NCI-H345 treated with DMSO at 0.1 percent for 48 hours (cell line): ENCODE results near the gene DMP1.
A peak's percentile ranks its signal among the peaks of the same experiment; 100 is the strongest.
"Not testable (repeated sequence)": the region's sequence is repeated elsewhere in the genome, so short reads cannot be mapped to it uniquely, and the experiment has no call there.

Source experiments
- DNase-seq: peaks from one replicate; lab custom pipeline; 2025; ENCODE audit not compliant: unreplicated experiment; lab: John Stamatoyannopoulos, UW

DMP1 gene

DNA sequence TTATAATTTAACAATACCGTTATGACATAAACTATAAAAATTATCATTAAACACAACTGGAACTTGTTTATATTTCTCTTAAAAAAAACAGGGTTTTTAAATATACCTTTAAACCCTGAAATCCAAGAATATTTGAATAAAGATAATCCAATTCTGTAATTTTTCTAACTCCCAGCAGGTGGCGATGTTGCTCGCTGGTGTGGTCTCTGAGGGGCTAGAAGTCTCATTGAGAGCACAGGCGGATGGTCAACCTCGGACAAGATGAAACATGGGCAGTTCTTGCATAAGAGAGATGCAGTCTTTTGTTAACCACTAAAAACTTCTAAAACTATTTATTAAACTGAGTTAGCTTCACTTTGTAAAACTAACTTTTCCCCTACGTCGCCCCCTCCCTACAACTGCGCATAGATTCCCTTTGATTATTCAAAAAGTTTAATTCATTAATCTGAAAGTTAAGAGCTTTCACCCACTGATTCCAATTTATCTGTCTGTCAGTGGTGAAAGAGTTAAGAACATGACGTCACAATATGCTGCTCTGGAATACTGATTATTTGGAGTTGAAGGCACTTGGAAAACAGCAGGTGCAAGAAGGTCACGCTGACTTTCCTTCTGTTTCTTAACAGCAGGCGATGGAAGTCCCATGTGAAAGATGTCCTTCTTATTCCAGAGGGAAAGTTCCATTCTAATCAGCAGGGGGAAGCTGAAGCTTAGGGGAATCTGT is 29.5 kb downstream of the DMP1 start:
- DNase-seq: peak; percentile 5

DNA sequence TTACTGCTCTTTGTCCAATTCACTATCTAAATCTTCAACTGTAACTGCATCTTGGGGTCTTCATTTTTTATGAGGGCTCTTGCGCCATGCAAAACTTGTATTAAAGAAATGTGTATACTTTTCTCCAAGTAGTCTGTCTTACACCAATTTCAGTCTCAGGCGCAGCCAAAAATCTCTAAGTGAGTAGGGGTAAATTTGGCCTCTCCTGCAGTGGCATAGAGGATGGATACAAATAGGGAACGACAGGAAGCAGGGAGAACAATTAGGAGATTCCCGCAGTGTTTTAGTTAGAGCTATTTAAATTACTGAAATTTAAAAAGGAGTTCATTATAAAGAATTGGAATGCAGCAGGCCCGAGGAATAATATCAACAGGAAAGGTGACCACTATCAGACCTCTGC is 30.2 kb downstream of the DMP1 start:
- no peak for DNase-seq

DNA sequence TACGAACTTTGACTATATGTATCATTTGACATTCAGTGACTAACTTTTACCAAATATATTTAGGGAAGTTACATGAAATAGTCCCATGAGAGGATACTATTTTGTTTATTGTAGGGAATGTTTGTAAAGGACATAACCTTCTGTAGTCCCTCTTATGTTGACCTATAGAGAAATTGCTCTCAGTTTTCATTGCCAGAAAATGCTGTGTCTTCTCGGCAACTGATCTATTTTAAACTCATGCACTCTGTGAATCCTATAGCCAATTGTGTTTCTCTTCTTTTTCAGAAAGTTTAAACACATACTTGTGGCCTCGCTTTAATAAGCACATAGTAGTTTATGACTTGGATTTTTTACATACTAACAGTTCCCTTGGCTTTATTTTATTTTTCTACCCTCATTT is 38.2 kb downstream of the DMP1 start:
- DNase-seq: no peak

DNA sequence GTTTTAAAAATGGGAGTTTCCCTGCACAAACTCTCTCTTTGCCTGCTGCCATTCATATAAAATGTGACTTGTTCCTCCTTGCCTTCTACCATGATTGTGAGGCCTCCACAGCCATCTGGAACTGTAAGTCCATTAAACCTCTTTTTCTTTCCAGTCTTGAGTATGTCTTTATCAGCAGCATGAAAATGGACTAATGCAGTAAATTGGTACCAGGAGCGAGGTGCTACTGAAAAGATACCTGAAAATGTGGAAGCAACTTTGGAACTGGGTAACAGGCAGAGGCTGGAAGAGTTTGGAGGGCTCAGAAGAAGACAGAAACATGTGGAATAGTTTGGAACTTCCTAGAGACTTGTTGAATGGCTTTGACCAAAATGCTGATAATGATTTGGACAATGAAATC is 40.9 kb downstream of the DMP1 start:
- DNase-seq: not testable (repeated sequence)

DNA sequence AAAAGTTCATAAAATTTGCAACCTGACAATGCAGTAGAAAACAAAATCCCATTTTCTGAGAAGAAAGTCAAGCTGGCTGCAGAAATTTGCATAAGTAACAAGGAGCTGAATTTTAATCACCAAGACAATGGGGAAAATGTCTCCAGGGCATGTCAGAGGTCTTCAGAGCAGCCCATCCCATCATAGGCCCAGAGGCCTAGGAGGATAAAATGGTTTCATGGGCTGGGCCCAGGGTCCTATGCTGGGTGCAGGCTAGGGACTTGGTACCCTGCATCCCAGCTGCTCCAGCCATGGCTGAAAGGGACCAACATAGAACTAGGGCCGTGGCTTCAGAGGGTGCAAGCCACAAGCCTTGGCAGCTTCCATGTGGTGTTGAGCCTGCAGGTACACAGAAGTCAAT is 42.0 kb downstream of the DMP1 start:
- not testable (repeated sequence) for DNase-seq

DNA sequence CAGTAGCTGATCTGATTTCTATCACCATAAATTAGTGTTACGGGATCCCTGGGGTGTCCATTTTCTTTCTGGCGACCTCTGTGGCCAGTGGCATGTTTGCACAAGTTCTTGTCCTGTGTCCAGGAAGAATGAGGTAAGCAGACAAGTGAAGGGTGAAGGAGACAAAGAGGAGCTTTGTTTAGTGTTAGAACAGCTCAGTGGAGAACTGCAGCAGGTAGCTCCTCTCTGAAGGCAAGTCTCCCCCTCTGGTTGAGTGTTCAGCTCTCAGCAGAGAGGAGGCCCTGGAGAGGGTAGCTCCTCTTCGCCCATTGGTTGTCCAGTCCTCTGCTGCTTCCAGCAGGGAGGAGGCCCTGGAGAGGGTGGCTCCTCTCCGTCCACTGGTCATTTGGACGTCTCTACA is 47.2 kb downstream of the DMP1 start:
- no peak for DNase-seq

DNA sequence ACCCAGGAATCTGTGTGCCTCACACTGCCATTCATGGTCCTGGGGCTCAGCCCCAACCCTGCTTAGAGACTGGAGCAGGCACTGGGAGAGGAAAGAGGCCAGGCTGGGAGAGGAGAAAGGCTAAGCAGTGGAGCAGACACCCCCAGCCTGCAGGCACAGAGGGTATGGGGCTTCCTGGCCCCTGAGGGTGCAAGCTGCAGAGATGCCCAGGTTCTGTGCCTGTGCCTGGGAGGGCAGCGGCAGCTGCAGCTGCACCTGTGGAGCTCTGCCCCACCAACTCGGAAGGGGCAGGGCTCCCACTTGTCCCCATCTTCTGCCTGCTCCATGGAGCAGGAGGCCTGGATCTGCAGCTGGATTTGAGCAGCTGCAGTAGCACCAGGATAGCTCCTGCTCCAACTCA is 47.9 kb downstream of the DMP1 start:
- no peak for DNase-seq

DNA sequence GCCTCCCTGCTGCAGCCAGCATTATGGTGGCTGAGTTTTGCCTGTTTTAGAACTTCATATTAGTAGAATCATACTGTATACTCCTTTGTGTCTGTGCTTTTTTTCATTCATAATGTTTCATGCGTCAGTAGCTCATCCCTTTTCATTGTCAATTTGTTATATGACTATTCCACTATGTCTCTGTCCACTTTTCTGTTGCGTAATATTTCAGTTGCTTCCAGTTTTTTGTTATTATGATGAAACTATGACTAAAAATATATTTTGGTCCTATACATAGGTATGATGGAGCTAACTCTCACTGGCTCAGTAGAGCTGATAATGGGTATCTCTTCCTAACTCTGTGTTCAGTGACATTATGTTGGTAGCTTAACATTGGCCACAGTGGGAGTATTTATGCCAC is 48.3 kb downstream of the DMP1 start:
- no peak for DNase-seq

DNA sequence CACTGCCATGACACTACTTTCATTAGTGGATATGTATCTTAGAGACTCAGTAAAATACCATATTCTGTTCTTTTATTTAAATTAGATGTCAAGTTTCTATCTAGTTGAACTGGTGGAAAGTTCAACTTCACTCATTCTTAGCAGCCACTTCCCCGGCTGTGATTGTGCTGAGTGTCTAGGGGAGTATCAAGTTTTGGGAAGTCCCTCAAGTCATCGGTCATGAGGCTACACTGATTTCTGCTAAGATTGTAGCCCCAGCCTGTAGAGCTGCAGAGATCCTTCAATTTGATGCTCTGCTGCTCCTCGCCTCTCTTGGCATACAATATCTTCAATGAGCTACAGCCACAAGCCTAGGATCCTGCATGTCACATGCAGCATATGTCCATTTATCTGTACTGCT is 53.9 kb downstream of the DMP1 start:
- DNase-seq: no peak

DNA sequence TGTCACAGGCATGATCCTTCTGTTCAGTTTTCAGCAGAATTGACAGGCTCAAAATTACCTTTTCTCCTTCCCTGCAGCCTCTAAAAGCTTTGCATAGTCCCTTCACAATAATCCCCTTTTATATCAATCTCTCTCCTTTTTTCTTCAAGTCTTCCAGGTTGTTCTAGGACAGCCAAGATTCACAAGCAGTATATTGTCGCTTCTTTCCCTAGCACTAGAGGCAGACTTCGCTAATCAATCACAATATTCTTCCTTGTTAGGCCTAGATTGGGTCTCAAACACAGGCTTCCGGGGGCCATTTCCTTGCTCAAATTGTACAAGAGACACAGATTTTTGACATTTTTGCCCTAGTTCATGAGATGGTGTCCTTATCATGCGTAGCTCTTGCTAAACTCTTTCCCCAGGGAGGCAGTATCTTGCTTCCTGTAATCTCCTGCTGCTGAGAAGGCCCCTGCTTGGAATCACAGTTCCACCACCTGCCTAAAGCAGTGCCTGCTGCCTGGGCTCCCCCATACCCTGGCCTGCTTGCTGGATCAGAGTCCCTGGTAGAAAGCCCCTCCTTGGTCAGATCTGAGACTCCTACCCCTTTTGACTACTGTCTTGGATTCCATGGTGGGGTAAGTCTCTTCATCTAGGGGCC is 57.3 kb downstream of the DMP1 start:
- no peak for DNase-seq
